HG03135 (cell line): ENCODE results near the gene ZCWPW1.
"Not testable (repeated sequence)": the region's sequence is repeated elsewhere in the genome, so short reads cannot be mapped to it uniquely, and the experiment has no call there.

ENCODE experiments used
- ATAC-seq: cut with Tn5 transposase; IDR thresholded peaks from one replicate; pipeline ENCODE4 v1.9.1; 2021; ENCODE audit warnings: mild to moderate bottlenecking, moderate library complexity; ENCODE audit not compliant: unreplicated experiment

The ZCWPW1 gene

DNA sequence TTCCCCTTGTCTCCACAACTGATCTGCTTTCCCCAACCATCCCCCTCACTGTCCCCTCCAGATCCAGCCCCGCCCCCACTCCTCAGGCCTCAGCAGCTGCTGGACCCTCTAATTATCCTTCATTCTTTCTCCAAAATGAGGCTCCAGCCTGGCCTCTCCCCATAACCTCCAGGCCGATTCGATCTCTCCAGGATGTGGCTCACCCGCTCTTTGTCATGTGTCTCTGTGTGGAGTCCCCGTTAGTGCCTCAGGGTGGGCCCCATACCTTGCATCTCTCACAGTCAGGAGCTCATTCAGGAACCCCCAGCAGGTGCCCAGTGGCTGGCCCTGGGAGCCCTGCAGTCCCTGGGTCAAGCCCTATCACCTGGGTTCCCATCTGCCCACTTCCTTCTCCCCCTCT, 53.9 kb downstream of the ZCWPW1 start:
- no peak for ATAC-seq

DNA sequence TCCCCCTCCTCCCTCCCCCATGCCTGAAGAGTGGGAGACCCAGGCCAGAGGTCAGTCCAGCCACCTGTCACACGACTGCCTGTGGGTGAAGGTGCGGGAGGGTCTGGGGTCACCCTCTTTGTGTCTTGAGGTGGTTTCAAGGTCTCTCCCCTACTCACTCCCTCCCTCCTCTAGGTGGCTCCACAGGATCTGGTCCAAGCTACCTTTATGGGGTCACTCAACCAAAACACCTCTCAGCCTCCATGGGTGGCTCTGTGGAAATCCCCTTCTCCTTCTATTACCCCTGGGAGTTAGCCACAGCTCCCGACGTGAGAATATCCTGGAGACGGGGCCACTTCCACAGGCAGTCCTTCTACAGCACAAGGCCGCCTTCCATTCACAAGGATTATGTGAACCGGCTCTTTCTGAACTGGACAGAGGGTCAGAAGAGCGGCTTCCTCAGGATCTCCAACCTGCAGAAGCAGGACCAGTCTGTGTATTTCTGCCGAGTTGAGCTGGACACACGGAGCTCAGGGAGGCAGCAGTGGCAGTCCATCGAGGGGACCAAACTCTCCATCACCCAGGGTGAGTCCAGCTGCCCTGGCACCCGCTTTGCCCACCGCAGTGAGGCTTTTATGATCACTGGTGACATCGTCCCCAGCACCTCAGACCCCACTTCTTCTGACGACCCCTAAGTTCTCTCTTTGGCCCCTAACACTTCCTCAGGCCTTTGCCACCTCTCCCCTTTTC, 54.5 kb downstream of the ZCWPW1 start:
- not testable (repeated sequence) for ATAC-seq

DNA sequence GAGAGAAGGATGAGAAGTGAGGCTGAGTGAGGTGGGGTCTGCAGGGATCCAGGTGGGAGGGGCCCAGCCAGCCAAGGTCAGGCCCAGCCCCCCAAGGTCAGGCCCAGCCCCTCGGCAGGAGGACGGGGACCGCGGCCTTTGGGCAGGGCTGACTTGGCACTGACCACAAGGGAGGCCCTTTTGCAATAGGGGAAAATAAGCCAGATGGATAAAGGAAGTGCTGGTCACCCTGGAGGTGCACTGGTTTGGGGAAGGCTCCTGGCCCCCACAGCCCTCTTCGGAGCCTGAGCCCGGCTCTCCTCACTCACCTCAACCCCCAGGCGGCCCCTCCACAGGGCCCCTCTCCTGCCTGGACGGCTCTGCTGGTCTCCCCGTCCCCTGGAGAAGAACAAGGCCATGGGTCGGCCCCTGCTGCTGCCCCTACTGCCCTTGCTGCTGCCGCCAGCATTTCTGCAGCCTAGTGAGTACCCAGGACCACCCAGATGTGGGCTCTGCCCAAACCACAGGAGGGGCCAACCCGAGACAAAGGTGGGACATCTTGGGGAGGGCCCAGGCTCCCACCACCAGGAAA, 55.2 kb downstream of the ZCWPW1 start, which contains the start of gene PILRA:
Gene PILRA (plus strand): TSS at position 227 of the 571 bp plus-strand sequence. CDS start 170 bp downstream, at position 397.
- ATAC-seq = no peak

DNA sequence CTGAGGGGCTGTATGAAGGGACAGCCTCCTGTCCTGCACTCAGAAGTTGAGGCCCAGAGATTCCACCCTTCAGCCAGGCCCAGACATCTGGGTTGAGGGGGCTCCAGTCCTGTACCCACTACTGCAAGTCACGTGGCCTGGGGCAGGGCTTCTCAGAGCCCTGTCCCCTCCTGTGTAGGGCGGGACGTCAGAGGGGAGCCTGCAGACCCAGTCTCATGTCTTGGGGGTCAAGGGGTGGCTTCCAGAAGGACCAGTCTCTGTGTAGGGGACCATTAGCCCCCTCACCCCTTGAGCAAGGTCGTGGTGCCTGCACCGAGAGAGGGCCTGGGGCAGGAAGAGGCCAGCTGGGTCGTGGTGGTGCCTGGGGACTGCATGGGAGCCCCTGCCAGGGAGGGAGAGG, 55.8 kb downstream of the ZCWPW1 start:
- ATAC-seq = no peak

DNA sequence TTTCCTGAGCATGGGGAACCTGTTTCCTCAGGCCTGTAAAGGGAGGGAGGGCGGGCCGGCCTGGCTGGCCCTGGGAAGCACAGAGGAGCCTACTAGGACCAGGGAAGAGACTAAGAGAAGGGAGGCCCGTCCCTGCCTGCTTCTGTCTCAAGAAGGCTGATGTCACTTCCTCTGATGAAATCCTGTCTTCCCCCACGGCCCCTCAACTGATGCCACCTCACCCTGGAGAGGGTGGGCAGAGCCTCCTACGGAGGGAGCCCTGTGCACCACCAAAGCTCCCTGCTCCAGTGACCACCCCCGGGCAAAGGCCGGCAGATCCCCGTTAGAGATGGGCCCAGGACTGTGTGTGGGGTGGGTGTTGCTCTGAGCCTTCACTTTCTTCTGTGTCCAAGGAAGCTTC, 56.2 kb downstream of the ZCWPW1 start:
- ATAC-seq = no peak

DNA sequence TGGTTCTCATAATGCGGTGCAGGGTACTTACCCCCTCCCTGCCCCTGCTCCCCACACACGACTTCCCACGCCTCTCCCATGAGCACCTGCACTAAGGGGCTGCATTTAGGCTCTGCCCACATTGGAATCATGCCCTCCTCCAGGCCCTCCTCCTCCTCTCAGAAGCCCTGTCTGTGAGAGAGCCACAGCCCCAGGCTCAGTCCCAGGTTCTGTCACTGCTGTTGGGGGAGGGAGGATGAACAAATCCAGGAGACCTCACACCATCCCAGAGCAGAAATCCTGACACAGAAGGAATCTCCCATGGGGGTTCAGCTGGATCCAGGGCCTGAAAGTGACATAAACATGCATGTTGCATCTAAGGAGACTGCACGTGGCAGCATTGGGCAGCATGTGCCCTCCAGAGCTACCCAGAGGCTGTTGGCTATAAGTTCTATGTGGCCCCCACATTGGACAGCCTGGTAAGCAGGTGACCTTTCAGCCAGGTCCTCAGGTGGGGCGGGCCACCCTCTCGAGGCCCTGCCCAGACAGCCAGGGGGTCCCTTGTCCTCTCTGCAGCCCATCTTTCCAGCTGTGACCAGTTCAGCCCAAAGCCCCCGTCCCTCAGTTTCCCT, 56.8 kb downstream of the ZCWPW1 start:
- ATAC-seq = no peak

DNA sequence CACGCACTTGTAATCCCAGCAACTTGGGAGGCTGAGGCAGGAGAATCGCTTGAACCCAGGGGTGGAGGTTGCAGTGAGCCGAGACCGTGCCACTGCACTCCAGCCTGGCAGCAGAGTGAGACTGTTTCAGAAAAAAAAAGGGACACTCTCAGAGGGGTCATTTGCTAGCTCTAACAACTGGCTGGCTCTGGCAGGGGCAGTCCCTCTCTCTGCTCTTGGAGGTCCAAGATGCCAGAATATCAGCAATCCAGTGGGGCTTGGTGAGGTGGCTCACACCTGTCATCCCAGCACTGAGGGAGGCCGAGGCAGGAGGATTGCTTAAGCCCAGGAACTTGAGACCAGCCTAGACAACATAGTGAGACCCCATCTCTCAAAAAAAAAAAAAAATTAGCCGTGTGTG, 57.8 kb downstream of the ZCWPW1 start:
- no peak for ATAC-seq

DNA sequence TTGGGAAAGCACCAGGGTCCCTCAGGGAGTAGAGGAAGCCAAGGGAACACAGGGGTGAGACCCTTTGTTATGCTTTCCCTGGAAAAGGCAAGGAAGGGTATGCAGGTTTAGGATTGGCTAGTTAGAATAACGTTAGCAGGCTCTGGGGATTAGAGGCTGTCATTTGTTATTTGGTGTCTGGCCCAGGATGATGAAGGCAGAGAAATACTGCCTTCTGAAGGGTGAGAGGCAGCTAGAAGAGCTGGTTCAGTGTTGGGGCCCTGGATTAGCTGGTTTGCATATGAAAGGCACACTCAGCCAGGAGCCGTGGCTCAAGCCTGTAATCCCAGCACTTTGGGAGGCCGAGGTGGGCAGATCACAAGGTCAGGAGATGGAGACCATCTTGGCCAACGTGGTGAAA, 58.2 kb downstream of the ZCWPW1 start:
- no peak for ATAC-seq

DNA sequence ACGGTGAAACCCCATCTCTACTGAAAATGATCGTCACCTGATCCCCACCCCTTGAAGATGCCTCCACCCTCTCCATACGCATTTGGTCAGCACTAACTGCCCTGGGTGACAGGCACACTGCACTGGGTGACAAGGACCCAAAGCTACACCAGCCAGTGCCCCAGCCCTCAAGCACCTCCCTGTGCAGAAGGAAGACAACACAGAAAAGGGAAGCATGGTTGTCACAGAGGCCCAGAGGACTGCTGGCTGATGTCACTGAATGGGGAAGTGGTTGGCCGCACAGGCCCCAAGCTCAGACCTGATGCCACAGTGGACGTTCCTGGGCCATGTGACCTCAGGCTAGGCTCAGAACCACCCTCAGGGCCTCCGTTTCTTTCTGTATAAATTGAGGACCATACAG, 59.4 kb downstream of the ZCWPW1 start:
- ATAC-seq = peak; percentile 62

DNA sequence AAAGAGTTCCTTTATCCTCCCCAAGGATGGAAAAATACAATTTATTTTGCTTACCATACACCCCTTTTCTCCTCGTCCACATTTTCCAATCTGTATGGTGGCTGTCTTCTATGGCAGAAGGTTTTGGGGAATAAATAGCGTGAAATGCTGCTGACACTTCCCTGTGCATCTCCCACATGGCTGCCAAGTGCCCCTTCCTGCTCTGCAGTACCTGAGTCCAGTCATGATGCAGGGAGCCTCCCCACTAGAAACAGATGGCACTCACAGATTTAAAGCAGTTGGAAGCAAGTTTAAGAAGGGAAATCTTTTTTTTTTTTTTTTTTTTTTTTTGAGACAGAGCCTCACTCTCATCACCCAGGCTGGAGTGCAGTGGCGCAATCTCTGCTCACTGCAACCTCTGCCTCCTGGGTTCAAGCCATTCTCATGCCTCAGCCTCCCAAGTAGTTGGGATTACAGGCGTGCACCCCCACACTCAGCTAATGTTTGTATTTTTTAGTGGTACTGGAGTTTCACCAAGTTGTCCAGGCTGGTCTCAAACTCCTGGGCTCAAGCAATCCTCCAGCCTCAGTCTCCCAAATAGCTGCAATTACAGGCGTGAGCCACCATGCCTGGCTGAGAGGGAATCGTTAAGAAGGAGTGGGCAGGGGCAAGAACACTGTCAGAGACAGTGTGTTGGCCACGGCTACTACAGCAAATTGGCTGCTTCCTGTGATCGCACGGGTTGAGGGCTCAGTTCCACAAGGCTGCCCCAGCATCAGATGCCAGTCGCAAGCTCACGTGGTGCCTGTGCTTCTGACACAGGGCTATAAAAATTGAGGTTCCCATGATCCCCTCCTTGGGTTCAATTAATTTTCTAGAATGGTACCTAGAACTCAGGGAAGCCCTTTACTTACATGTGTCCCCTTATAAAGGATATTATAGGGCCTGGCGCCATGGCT, 60.6 kb downstream of the ZCWPW1 start:
- no peak for ATAC-seq

DNA sequence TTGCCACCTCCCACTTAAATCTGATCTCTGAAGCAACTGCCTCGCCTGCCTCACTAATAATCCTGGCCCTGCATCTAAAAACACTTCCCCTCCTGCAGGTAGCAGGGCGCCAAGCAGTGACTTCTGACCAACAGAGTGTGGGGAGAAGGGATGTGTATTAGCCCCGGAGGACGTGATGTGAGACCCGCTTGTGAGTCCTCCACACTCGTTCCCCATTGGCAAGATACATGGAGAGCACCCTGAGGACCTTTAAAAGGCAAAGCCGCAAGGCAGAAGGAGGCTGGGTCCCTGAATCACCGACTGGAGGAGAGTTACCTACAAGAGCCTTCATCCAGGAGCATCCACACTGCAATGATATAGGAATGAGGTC, 61.3 kb downstream of the ZCWPW1 start:
- no peak for ATAC-seq

DNA sequence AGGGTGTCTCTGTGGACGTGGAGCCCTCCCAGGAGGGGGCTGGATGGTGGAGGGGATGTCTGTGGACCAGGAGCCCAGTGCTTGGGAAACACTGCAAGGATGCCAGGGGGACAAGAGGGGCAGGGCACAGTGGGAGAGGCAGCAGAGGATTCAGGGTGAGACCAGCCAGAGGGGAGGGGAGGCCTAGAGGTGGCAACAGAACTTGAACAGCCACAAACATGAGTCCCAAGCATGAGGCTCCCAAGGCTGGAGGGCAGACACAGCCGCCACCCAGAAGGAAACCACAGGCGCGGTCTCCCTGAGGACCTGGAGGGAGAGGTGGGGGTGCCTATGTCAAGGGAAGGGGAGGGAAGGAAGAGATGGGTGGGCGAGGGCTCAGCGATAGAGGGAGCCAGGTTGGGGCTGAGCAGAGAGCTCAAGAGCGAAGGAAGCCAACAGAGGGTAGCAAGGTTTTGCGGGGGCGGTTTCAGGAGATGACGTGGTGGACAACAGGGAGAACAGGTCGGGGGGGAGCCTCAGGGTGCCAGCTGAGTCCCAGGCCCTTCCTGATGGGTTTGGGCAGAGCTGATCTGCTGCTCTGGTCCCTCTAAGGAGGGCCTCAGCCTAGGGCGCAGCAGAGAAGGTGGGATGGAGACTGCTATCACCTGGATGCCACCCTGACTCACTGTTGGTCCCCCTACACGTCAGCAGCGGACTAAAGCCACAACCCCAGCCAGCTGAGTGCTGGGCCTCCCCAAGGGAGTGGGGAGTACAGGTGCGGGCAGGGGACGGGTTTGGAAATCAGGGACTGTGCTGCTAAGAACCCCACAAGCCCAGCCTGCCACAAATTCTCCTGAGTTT, 61.9 kb downstream of the ZCWPW1 start:
- no peak for ATAC-seq

DNA sequence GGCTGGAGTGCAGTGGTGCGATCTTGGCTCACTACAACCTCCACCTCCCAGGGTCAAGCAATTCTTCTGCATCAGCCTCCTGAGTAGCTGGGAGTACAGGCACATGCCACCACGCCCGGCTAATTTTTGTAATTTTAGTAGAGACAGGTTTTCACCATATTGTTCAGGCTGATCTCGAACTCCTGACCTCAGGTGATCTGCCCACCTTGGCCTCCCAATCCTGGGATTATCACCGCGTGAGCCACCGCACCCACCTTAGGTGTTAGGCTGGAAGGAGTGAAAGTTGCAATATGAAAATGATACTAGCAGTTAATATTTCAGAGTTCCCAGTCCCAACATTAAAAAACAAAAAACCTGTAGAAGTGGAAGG, 62.5 kb downstream of the ZCWPW1 start:
- not testable (repeated sequence) for ATAC-seq

DNA sequence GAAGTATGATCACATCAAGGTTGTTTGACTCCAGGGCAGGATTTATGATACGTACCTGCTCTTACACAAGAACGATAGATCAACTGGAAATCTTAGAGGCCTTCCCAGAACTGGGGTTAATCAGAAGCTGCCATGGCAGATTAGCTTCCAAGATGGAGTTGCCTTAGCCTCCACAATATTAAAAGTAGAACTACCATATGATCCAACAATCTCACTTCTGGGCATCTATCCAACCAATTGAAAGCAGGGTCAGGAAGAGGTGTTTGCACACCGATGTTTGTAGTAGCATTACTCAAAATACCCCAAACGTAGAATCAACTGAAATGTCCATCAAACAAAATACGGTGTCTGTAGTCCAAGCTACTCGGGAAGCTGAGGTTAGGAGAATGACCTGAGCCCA, 64.0 kb downstream of the ZCWPW1 start:
- ATAC-seq = no peak

DNA sequence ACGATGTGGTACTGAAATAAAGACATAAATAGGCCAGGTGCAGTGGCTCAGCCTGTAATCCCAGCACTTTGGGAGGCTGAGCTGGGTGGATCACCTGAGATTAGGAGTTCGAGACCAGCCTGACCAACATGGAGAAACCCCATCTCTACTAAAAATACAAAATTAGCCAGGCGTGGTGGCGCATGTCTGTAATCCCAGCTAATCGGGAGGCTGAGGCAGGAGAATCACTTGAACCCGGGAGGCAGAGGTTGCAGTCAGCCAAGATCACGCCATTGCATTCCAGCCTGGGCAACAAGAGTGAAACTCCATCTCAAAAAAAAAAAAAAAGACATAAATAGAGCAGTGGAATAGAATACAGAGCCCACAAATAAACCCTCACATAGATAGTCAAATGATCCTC, 64.7 kb downstream of the ZCWPW1 start:
- not testable (repeated sequence) for ATAC-seq

DNA sequence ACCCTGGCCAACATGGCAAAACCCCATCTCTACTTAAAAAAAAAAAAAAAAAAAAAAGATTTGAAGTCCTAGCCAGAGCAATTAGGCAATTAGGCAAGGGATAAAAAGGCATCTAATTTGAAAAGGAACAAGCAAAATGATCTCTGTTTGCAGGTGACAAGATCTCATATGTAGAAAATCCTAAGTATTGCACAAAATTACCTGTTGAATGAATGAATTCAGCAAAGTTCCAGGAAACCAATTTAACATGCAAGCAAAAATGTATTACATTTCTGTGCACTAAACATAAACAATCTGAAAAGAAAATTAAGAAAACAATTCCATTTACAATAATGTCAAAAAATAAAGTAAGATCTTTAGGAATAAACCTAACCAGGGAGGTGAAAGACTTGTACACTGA, 65.4 kb downstream of the ZCWPW1 start:
- ATAC-seq = no peak

DNA sequence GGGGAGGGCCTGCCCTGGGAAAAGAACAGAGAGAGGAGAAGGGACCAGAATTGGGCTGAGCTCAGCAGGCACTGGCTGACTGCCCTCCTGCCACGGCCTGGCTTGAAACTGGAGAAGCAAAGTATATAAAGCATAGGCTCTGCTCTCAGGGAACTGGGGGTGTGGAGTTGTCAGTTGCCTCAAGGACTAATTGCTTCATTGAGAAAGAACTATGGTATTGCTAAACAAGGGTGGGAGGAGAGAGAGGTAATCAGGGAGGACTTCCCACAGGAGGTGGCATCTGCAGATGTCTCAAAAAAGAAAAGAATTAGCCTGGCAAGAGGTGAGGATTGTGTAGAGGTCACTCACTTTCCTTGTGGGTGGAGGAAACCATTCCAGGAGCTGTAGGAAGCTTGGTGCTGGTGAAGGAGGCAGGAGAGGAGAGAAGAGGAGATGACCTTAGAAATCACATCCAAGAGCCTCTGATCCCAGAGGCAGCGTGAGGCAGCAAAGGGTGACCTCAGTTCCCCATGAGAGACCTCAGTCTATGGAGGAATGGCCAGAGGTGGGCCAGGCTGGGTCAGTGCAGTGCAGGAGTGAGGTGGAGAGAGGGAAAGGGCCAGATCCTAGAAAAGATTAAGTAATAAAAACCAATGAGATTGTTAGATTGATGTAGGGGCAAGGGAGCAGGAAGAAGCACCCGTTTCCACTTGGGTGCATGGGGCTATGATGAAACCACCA, 68.2 kb downstream of the ZCWPW1 start:
- no peak for ATAC-seq

DNA sequence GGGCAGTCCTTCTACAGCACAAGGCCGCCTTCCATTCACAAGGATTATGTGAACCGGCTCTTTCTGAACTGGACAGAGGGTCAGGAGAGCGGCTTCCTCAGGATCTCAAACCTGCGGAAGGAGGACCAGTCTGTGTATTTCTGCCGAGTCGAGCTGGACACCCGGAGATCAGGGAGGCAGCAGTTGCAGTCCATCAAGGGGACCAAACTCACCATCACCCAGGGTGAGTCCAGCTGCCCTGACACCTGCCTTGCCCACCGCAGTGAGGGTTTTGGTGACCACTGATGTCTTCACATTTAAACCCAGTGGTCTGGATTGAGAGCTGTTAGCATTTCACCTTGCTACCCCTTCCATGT, 69.7 kb downstream of the ZCWPW1 start:
- no peak for ATAC-seq

DNA sequence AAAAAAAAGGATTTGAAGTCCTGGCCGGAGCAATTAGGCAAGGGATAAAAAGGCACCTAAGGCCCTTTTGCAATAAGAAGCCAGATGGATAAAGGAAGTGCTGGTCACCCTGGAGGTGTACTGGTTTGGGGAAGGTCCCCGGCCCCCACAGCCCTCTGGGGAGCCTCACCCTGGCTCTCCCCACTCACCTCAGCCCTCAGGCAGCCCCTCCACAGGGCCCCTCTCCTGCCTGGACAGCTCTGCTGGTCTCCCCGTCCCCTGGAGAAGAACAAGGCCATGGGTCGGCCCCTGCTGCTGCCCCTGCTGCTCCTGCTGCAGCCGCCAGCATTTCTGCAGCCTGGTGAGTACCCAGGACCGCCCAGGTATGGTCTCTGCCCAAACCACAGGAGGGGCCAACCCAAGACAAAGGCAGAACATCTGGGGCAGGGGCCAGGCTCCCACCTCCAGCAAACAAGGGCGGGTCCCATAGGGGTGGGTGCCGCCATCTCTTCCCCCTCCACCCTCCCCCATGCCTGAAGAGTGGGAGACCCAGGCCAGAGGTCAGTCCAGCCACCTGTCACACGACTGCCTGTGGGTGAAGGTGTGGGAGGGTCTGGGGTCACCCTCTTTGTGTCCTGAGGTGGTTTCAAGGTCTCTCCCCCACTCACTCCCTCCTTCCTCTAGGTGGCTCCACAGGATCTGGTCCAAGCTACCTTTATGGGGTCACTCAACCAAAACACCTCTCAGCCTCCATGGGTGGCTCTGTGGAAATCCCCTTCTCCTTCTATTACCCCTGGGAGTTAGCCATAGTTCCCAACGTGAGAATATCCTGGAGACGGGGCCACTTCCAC, 70.3 kb downstream of the ZCWPW1 start, which contains the start of gene PILRB:
Gene PILRB (plus strand): TSS at position 91 of the 830 bp plus-strand sequence. CDS start 186 bp downstream, at position 277.
- no peak for ATAC-seq
